ENCODE measurements around the gene RNF11. TPM values are rescaled to one million over a fixed set of nuclear protein-coding genes. Genes with fewer than 3 reads are reported as not detected.

The RNF11 gene
- total RNA-seq, 1 experiment from 2014 or later, result 55.8 TPM

GRCh38 chr1:51289676-51290488 is 53.8 kb downstream of the RNF11 start:
- Histone ChIP-seq H2BK20ac (ENCODE audit: low read depth, low read length, poor library complexity, severe bottlenecking) (no peak overlapping the region), H2BK120ac (ENCODE audit: low read depth, low read length, poor library complexity, severe bottlenecking) (no peak overlapping the region), H3K27me3 (ENCODE audit: insufficient read depth, low read length) (no peaks in the 10 kb centered on the region), H4K5ac (ENCODE audit: insufficient read length, low read depth, low read length) (no peak overlapping the region), H3K79me1 (ENCODE audit: insufficient read depth, low read depth, low read length, poor library complexity, severe bottlenecking) (no peaks in the 10 kb centered on the region), H3K4ac (ENCODE audit: low read depth, low read length) (no peak overlapping the region), H3K27ac (ENCODE audit: insufficient read length, low read depth, low read length) (no peak overlapping the region), H3T11ph (ENCODE audit: low read length) (no peak overlapping the region), H3K18ac (ENCODE audit: insufficient read length, low read depth, low read length) (no peak overlapping the region), H3K23me2 (ENCODE audit: insufficient read length, low read depth, low read length, poor library complexity, severe bottlenecking) (no peaks in the 10 kb centered on the region), H4K20me1 (ENCODE audit: control insufficient read depth, insufficient read depth, insufficient read length) (no peaks in the 10 kb centered on the region), H3K23ac (ENCODE audit: insufficient read length, low read depth, low read length) (no peak overlapping the region), H3K79me2 (ENCODE audit: insufficient read depth, low read length) (no peaks in the 10 kb centered on the region), H3K4me1 (ENCODE audit: insufficient read depth, low read length) (no peaks in the 10 kb centered on the region), H2AK5ac (ENCODE audit: insufficient read length, low read length) (no peak overlapping the region), H2BK5ac (ENCODE audit: insufficient read length, low read length) (no peak overlapping the region), H2BK12ac (ENCODE audit: insufficient read length, low read depth, low read length) (no peak overlapping the region), H3K9me3 (ENCODE audit: control insufficient read depth, low read depth, low read length) (no peaks in the 10 kb centered on the region), H3K14ac (ENCODE audit: insufficient read depth, low read length) (no peak overlapping the region), H3K4me2 (ENCODE audit: insufficient read depth, insufficient read length, low read length) (no peak overlapping the region), H4K8ac (replicated peaks; ENCODE audit: insufficient read length, low read depth, low read length) (no peak overlapping the region), H3K56ac (ENCODE audit: insufficient read length, low read depth, low read length) (no peak overlapping the region), H3K9ac (ENCODE audit: extremely low read depth, insufficient read length, low read length) (no peak overlapping the region), H4K91ac (ENCODE audit: insufficient read length, low read depth, low read length) (no peak overlapping the region), H2AFZ (ENCODE audit: low read length) (no peak overlapping the region), H2BK15ac (ENCODE audit: low read depth, low read length) (no peak overlapping the region)
- no peaks in the 10 kb centered on the region for H3K36me3 Mint-ChIP-seq (ENCODE audit: insufficient read depth in 1 of 3, low read depth in 3 of 3)
- TF ChIP-seq CTCF (conservative IDR thresholded peaks at IDR 0.05), result no peak
- WGBS (ENCODE audit: extremely low coverage, insufficient read length, low lambda C conversion rate), result no CpG with 5 or more reads among the region's 8 CpGs
- H3K27me3 Mint-ChIP-seq (ENCODE audit: low read depth), result 0 out of 2 replicates have a peak, but pooled peaks cover 1% of the 10 kb centered on the region
- H3K4me1 Mint-ChIP-seq, result peaks cover 11 to 14% of the 10 kb centered on the region in 2 experiments
- no peak overlapping the region for H3K27ac Mint-ChIP-seq
- H3K4me3 Mint-ChIP-seq, result no peak overlapping the region
- no peaks in the 10 kb centered on the region for H3K9me3 Mint-ChIP-seq
- DNase-seq, result no peak

Measured in H9 (cell line).